Activated CD8-positive, alpha-beta T cell treated with anti-CD3 and anti-CD28 coated beads, Interleukin-2, amount 10 ng/mL, durations not matched to agents 7 days and 5 days (primary cell): Measurements from ENCODE around the gene RTP5. TPM values are rescaled to one million over a fixed set of nuclear protein-coding genes. Genes with fewer than 3 reads are reported as not detected.

ENCODE experiments used
- ATAC-seq: fragments of 150-1000 bp; cut with Tn5 transposase; one replicate; pipeline ENCODE4 v1.10.0; 2021; ENCODE audit warnings: moderate library complexity
- CTCF ChIA-PET: fragments of 350-600 bp; sonication (Branson Sonifier 250); formaldehyde crosslinking; loops from one replicate; lab custom pipeline; 2021; ENCODE audit warnings: antibody characterized with exemption; lab: Charles Lee
- POLR2A ChIA-PET: fragments of 350-600 bp; sonication (Branson Sonifier 250); formaldehyde crosslinking; loops from one replicate; lab custom pipeline; 2021; ENCODE audit warnings: antibody characterized with exemption; lab: Charles Lee
- DNase-seq: peaks from one replicate; pipeline ENCODE4 v3.0.0-alpha.2; 2020
- H3K27ac Mint-ChIP-seq: one replicate; pipeline ENCODE4 v1.8.0; 2021; ENCODE audit warnings: mild to moderate bottlenecking, mixed read lengths
- H3K27me3 Mint-ChIP-seq: one replicate; pipeline ENCODE4 v1.8.0; 2021; ENCODE audit warnings: low read depth, mixed read lengths
- H3K36me3 Mint-ChIP-seq: one replicate; pipeline ENCODE4 v1.8.0; 2021; ENCODE audit warnings: low read depth, mixed read lengths
- H3K4me1 Mint-ChIP-seq: one replicate; pipeline ENCODE4 v1.8.0; 2021; ENCODE audit warnings: low read depth, mixed read lengths
- H3K4me3 Mint-ChIP-seq: one replicate; pipeline ENCODE4 v1.8.0; 2021; ENCODE audit warnings: mild to moderate bottlenecking, mixed read lengths
- H3K9me3 Mint-ChIP-seq: one replicate; pipeline ENCODE4 v1.8.0; 2022; ENCODE audit warnings: mixed read lengths; ENCODE audit not compliant: insufficient read depth
- total RNA-seq, 2 experiments: library from RNA; stranded (reverse); gene quantifications; one replicate each; pipeline ENCODE4 v1.2.3, GENCODE V29; 2021

Gene RTP5
- total RNA-seq, 2 experiments from 2014 or later: not detected

DNA sequence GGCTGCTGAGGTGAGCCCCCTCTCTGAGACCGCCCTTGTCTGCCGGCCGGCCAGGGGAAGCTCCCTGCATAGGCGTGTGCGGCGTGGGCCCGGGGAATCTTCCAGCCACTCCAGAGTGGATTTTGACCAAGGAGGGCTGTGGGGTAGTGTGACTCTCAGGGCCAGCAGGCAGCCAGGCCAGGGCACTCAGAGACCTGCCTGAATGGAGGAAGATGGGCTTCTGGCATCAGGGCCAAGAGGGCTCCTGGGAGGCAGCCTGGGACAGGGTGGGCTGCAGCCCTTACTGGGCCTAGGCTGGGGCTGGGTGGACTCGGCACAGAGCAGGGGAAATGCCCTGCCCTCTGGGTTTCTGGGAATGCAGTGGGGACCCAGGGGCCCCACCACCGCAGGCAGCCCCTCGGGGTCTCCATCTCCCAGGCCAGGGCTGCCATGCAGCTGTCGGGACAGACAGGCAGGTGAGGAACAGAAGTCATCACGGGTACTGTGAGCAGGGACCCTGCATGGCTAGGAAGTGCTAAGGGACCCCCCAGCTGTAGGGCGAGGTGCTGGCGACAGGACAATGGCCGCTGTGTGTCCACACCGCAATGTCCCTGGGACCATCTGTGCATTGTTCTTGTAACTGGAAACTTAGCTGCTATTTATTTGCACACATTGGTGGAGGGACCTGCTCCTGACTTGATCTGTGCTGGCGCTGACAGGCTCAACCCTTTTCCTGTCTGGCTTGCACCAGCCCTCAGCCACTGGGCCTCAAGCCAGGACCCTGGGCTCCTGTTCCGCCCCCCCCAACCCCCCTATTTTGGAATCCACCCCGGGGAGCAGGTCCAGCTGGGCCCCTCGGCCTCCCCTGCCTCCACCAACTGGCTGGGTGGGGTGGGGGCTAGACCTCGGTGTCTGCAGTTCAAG, 14.9 kb upstream of the RTP5 start:
- H3K4me1 Mint-ChIP-seq: peaks cover 9% of the 10 kb centered on the region
- POLR2A ChIA-PET: interaction anchor here (1.2 kb wide), 1 partner anchor 10 kb away, joined by 3 read pairs; no protein-coding TSS in a partner anchor
- DNase-seq: no peak
- CTCF ChIA-PET: no interaction called here
- no peak overlapping the region for H3K27ac Mint-ChIP-seq
- ATAC-seq: no peak
- no peak overlapping the region for H3K4me3 Mint-ChIP-seq
- no peaks in the 10 kb centered on the region for H3K27me3 Mint-ChIP-seq
- H3K9me3 Mint-ChIP-seq: no peaks in the 10 kb centered on the region
- H3K36me3 Mint-ChIP-seq: no peaks in the 10 kb centered on the region

DNA sequence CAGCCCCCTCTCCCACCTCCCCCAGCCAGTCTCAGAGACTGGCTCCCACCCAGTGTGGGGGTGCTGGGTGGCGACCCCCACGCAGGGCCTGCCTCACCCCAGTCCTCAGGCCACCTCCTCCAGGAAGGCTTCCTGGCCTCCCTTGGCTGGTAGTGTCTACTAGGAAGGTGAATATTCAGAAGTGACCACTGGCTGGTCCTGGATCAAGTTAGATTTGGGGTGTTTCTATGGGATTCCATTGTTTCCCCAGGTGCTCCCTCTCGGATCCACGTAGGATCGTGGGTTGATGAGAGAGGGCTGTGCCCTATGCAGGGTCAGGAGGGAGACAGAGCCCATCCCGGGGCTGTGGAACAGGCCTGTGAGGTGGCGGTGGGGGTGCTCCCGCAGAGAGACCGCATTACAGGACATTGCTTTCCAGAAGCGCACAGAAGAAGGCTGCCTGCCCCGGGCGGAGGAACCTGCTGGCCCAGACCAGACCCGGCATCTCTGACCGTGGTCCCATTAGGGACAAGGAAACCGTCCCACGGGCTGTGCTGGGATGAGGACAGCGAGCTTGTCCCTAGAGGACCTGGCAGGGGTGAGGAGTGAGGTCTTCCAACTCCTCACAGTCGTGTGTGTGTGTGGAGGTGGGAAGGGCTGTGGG, 14.2 kb upstream of the RTP5 start:
- ChIA-PET POLR2A (interaction anchor here (0.9 to 1.2 kb wide), 2 partner anchors 10 to 13 kb away, joined by 3 to 4 read pairs; no protein-coding TSS in a partner anchor), CTCF (no interaction called here)
- ATAC-seq (no peak), DNase-seq (no peak)
- H3K36me3 Mint-ChIP-seq: no peaks in the 10 kb centered on the region
- no peaks in the 10 kb centered on the region for H3K27me3 Mint-ChIP-seq
- H3K4me1 Mint-ChIP-seq: peaks cover 17% of the 10 kb centered on the region
- no peaks in the 10 kb centered on the region for H3K9me3 Mint-ChIP-seq
- no peak overlapping the region for H3K4me3 Mint-ChIP-seq
- H3K27ac Mint-ChIP-seq: no peak overlapping the region

DNA sequence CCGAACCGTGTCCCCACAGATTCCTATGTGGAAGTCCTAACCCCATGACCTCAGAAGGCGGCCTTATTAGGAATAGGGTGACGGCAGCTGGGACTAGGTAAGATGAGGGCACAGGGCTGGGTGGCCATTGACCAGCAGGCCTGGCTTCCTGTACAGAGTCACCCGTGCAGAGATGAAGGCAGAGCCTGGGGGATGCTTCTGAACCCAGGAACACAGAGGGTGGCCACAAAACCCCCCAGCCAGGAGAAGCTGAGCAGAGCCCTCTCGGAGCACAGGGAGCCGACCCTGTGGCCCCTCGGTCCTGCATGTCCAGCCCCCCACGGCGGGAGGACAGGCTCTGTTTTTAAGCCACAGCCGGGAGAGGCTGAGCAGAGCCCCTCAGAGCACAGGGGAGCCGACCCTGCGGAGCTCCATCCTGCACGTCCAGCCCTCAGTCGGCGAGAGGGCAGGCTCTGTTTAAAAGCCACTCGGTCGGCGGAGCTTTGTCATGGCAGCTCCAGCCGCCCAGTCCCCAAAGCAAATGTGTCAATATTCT, 13.6 kb upstream of the RTP5 start:
- Mint-ChIP-seq H3K36me3 (no peaks in the 10 kb centered on the region), H3K27me3 (no peaks in the 10 kb centered on the region), H3K4me3 (no peak overlapping the region), H3K9me3 (no peaks in the 10 kb centered on the region), H3K4me1 (peaks cover 21% of the 10 kb centered on the region), H3K27ac (no peak overlapping the region)
- no peak for DNase-seq
- ChIA-PET CTCF (no interaction called here), POLR2A (interaction anchor here (0.9 to 1.2 kb wide), 2 partner anchors 11 to 13 kb away, joined by 3 to 4 read pairs; no protein-coding TSS in a partner anchor)
- no peak for ATAC-seq

DNA sequence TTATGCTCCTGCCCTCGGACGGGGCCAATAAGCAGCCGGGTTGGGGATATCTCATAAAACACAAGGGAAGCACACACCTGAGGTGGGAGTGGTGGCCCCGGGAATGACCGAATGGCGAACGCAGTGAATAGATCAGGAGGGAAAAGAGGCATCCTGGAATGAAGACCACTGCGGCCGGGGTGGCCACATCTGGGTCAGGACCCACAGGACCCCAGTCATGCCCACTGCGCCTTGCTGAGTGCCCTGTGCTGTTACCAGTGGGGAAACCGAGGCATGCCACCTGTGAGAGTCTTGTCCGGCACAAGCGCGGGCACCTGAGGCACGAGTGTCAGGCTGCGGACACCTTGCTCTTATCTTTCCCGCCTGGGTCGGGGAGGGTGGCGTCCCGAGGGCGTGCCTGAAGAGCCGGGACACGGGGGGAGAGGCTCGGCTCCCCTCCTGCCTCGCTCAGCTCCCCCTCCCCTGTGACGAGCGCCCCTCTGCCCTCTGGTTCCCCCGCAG, 12.4 kb upstream of the RTP5 start:
- H3K4me1 Mint-ChIP-seq: peaks cover 31% of the 10 kb centered on the region
- DNase-seq (no peak), ATAC-seq (no peak)
- peaks cover 3% of the 10 kb centered on the region for H3K27me3 Mint-ChIP-seq
- ChIA-PET CTCF (no interaction called here), POLR2A (no interaction called here)
- H3K27ac Mint-ChIP-seq: no peak overlapping the region
- no peak overlapping the region for H3K4me3 Mint-ChIP-seq
- no peaks in the 10 kb centered on the region for H3K9me3 Mint-ChIP-seq
- H3K36me3 Mint-ChIP-seq: no peaks in the 10 kb centered on the region

DNA sequence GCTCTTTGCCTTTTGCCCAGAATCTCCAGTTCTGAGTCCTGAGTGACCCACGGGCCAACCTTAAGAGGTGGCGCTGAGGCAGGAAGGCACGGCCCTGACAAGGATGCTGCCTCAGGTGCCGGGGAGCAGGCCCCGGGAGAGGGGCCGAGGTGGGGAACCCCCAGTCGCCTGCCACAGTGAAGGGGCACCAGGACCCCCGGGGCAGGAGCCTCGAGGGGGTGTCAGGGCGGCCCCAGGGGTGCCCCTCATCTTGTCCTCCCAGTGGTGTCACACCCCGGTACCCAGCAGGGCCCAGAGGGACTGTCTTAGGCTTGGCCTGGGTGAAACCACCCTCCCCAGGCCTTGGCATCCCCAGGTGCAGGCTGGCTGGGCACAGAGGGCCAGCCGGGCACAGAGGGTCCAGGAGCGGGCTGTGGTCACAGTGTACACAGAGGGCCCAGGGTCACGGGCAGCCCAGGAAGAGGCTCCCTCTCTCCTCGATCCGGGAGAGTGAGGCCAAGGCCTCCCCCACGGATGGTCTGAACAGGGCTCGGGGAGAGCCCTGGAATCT, 11.9 kb upstream of the RTP5 start:
- Mint-ChIP-seq H3K27me3 (peaks cover 3% of the 10 kb centered on the region), H3K36me3 (no peaks in the 10 kb centered on the region), H3K4me1 (peaks cover 31% of the 10 kb centered on the region), H3K9me3 (no peaks in the 10 kb centered on the region), H3K27ac (no peak overlapping the region), H3K4me3 (peak overlapping the region; percentile 62)
- ATAC-seq: no peak
- CTCF ChIA-PET: no interaction called here
- DNase-seq: no peak
- POLR2A ChIA-PET: interaction anchor here (1.3 to 2.5 kb wide), 2 partner anchors 11 to 13 kb away, joined by 5 to 10 read pairs; no protein-coding TSS in a partner anchor

DNA sequence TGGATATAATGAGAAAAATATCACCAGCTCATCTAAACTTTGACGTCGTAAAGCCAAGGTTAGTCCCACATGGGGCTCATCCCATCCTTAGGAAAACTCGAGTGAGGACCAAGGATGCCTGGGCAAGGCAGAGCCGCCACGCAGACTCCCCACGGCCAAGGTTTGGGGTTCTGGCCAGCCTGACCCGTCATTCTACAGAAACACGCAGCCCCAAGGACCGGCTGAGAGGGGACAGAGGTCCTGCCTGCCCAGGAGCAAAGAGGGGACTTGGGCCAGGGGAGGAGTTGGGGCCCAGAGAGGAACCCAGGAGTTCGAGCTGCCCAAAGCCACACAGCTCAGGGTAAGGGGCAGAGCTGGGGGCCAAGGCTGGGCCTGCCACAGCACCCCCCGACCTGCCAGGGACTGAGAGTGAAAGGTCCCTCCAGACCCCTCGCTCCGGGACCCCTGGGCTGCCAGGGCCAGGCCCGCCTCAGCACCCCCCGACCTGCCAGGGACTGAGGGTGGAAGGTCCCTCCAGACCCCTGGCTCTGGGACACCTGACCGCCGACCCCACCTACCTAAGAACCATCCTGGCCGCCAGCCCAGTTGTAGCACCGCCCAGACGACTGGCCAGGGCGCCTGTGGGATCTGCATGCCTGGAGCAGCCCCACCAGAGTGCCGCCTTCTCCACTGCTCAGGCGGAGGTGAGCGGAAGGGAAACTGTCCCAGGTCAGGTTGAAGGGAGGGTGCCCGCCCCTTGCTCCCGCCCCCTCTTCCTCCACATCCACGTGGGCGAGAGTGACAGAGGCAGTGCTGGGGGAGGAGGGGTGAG, 11.1 kb upstream of the RTP5 start, which contains the start of gene PDCD1:
Gene PDCD1 (minus strand): TSS at position 689 of the 811 bp plus-strand sequence. CDS start 56 bp downstream, at position 633.
- peak within 1 kb of the TSS; percentile 82 for H3K27ac Mint-ChIP-seq
- DNase-seq: peak; percentile 74
- H3K9me3 Mint-ChIP-seq: no peaks in the 10 kb centered on the region
- peaks cover 3% of the 10 kb centered on the region for H3K27me3 Mint-ChIP-seq
- ATAC-seq: peak; percentile 55
- H3K4me1 Mint-ChIP-seq: peaks cover 39% of the 10 kb centered on the region
- H3K4me3 Mint-ChIP-seq: peak within 1 kb of the TSS; percentile 62
- CTCF ChIA-PET: interaction anchor here (2.2 kb wide), 1 partner anchor 10 kb away, joined by 17 read pairs; the partner anchor contains the start of gene RTP5
- POLR2A ChIA-PET: interaction anchor here (1.3 to 2.5 kb wide), 2 partner anchors 10 to 14 kb away, joined by 5 to 10 read pairs; no protein-coding TSS in a partner anchor
- no peaks in the 10 kb centered on the region for H3K36me3 Mint-ChIP-seq

DNA sequence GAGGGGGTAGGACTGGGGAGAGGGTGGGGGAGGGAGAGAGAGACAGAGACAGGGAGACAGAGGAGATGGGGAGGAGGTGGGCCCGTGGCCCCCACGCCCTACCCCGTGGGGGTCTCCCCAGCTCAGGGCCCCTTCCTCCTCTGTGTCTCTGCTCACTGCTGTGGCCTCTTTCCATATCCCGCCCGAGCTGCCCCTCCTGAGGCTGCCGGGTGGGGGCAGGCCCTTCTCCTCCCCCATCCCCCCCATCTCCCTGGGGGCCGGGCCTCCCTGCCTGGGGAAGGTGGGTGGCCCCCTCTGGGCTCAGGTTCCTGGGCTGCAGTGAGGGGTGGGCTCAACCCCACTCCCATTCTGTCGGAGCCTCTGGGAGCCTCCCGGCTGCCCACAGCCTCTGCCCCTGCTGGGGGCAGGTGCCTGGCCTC, 10.5 kb upstream of the RTP5 start:
- peak overlapping the region; percentile 31 for H3K4me3 Mint-ChIP-seq
- ChIA-PET POLR2A (interaction anchor here (1.3 to 2.5 kb wide), 2 partner anchors 9 to 14 kb away, joined by 5 to 10 read pairs; no protein-coding TSS in a partner anchor), CTCF (interaction anchor here (1.1 to 2.2 kb wide), 2 partner anchors 10 to 710 kb away, joined by 3 to 17 read pairs; partner anchors contain the start of genes PASK and RTP5)
- no peaks in the 10 kb centered on the region for H3K9me3 Mint-ChIP-seq
- peaks cover under 1% of the 10 kb centered on the region for H3K36me3 Mint-ChIP-seq
- H3K27ac Mint-ChIP-seq: no peak overlapping the region
- ATAC-seq (peak; percentile 21), DNase-seq (no peak)
- H3K27me3 Mint-ChIP-seq: peaks cover 3% of the 10 kb centered on the region
- peaks cover 43% of the 10 kb centered on the region for H3K4me1 Mint-ChIP-seq

DNA sequence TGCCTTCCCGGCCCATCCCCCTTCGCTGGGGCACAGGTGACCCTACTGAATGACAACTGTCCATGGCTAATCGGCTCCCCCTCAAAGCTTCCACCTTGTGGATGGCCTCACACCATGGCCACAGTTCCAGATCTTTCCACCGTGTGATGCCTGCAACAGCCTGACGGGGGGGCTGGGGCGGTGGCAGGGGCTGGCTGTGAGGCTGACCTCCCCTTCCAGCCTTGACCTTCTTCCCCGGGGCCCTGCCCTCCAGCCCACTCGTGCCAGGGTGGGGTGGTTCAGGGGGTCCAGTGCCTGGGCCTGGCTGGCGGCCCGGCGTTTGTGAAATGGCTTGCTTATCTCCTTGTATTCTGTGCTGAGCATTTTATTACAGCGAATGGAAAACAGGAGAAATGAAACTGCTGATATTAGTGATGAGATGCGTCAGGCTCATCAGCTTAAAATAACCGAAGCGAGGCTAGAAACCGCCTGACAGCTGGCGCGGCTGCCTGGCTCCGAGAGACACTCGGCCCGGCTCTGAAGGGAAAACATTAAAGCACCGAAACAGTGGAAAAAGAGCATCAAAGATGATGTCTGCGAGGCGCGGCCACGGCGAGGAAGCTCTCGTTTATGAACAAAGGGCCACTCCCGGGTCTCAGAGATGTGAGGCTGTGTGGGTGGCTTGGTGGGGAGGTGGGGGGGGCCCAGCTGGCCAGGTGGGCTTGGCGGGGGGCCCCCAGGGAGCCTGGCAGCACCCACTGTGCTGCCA, 9.9 kb upstream of the RTP5 start:
- H3K27me3 Mint-ChIP-seq: peaks cover 9% of the 10 kb centered on the region
- ChIA-PET CTCF (interaction anchor here (0.7 to 2.2 kb wide), 5 partner anchors 9 to 710 kb away, joined by 3 to 17 read pairs (median 3); partner anchors contain the start of genes PASK and RTP5), POLR2A (interaction anchor here (1.4 to 2.5 kb wide), 2 partner anchors 9 to 15 kb away, joined by 5 to 10 read pairs; no protein-coding TSS in a partner anchor)
- H3K4me1 Mint-ChIP-seq: peaks cover 49% of the 10 kb centered on the region
- DNase-seq (peak; percentile 64), ATAC-seq (peak; percentile 38)
- peak overlapping the region; percentile 58 for H3K4me3 Mint-ChIP-seq
- peak overlapping the region; percentile 82 for H3K27ac Mint-ChIP-seq
- no peaks in the 10 kb centered on the region for H3K9me3 Mint-ChIP-seq
- H3K36me3 Mint-ChIP-seq: peaks cover 5% of the 10 kb centered on the region

DNA sequence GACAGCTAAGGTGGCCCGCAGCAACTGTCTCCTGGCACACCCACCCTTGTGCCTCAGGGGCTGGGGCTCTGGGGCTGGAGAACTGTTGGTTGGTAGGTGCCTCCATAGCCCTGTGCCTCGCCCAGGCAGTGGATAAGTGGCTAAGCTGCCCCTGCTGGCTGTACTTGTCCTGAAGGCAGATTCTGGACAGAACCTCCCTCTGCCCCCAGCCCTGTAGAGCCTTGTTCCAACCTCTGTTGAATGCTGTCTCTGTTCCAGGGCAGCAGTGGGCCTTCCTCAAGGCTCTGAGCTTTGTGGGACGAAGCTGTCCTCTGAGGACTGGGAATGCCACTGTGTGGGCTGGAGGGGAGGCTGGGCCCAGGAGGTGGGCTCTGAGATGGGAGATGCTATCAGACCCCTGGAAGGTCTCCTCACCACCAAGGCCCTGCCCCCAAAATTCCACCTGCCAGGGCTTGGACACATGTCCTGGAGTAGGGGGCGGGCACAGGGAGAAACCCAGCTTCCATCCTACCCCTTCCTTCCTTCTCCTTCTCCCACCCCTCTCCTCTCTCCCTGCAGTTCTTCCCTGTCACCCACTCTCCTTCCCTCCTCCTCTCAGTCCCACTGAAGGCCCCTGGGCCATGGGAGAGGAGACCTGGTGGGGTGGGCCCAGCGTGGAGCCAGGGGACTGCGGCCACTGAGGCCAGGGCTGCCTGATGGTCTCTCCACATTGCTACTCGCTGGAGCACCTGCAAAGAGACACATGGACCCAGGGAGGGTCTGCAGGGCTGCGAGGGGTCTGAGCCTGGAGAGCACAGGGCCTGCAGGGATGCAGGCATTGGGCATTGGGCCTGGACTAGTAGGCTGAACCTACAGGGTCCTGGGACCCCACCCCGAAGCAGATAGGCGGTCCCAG, 9.1 kb upstream of the RTP5 start:
- ChIA-PET POLR2A (interaction anchor here (0.6 to 2.5 kb wide), 3 partner anchors 8 to 97 kb away, joined by 3 to 10 read pairs (median 5); no protein-coding TSS in a partner anchor), CTCF (interaction anchor here (0.7 to 2.2 kb wide), 5 partner anchors 8 to 711 kb away, joined by 3 to 17 read pairs (median 3); partner anchors contain the start of genes PASK and RTP5)
- DNase-seq (no peak), ATAC-seq (peak; percentile 43)
- peak overlapping the region; percentile 58 for H3K4me3 Mint-ChIP-seq
- H3K27ac Mint-ChIP-seq: peak overlapping the region; percentile 82
- H3K9me3 Mint-ChIP-seq: no peaks in the 10 kb centered on the region
- peaks cover 57% of the 10 kb centered on the region for H3K4me1 Mint-ChIP-seq
- peaks cover 7% of the 10 kb centered on the region for H3K36me3 Mint-ChIP-seq
- H3K27me3 Mint-ChIP-seq: peaks cover 17% of the 10 kb centered on the region
